ENCODE results near the gene SLC19A2. TPM values are rescaled to one million over a fixed set of nuclear protein-coding genes. Genes with fewer than 3 reads are reported as not detected.

The SLC19A2 gene
- total and polyA plus RNA-seq, 5 donors, result 11.2 to 26.5 (median 16.6) TPM

DNA sequence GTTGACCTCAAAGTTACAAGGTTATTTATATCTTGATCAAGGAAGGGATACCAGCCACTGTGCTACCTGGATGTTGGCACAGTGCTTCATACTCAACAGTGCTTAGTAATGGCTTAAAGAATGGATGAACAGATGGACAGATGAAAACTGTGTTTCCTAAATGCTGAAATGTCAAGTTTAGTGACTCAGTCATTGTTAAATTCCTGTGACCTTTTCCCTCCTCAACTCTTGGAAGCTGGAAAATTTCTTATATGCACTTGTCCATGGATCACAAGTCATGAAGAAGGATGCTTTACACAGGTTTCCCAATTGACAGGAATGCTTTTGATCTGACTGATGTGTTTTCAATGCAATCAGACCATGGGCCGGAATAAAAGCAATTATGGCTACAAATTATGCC is 39.6 kb upstream of the SLC19A2 start:
- peaks cover 2% of the 10 kb centered on the region for H3K4me1 ChIP-seq (ENCODE audit: control insufficient read depth, insufficient read depth, low read length)
- DNase-seq, result no peak
- WGBS, result 94% methylated on average over 1 of the region's 1 CpG
- intact Hi-C loops (cut with DNase I), result no loop called here
- no peak overlapping the region for H3K4me3 ChIP-seq (ENCODE audit: low read length)
- H3K27me3 ChIP-seq (ENCODE audit: control insufficient read depth, insufficient read depth), result no peaks in the 10 kb centered on the region
- H3K9me3 ChIP-seq (ENCODE audit: control insufficient read depth, low read length), result no peaks in the 10 kb centered on the region
- ATAC-seq, result no peak
- no peak overlapping the region for H3K27ac ChIP-seq (ENCODE audit: low read length)

DNA sequence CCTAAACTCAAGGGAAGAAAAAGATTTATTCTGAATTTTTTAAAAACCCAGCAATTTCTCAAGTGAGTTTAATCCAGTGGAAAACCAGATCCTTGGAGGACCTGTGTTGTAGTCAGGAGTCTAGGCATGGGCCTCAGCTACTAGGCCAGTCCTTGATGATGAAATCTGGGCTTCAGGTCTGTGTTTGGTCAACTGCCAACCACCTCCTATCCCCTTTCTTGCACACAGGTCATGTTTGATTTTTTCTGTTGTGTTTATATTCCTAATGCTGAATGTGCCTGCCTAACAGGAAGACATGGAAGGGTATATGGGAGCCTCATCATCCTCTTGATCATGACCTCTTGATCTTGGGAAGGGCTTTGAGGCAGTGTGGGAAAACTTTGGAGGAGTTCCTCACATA is 38.2 kb upstream of the SLC19A2 start:
- Histone ChIP-seq H3K4me1 (ENCODE audit: control insufficient read depth, insufficient read depth, low read length) (peaks cover 2% of the 10 kb centered on the region), H3K27me3 (ENCODE audit: control insufficient read depth, insufficient read depth) (no peaks in the 10 kb centered on the region), H3K4me3 (ENCODE audit: low read length) (no peak overlapping the region), H3K9me3 (ENCODE audit: control insufficient read depth, low read length) (no peaks in the 10 kb centered on the region), H3K27ac (ENCODE audit: low read length) (no peak overlapping the region)
- intact Hi-C loops (cut with DNase I), result no loop called here
- DNase-seq (no peak), ATAC-seq (no peak)

DNA sequence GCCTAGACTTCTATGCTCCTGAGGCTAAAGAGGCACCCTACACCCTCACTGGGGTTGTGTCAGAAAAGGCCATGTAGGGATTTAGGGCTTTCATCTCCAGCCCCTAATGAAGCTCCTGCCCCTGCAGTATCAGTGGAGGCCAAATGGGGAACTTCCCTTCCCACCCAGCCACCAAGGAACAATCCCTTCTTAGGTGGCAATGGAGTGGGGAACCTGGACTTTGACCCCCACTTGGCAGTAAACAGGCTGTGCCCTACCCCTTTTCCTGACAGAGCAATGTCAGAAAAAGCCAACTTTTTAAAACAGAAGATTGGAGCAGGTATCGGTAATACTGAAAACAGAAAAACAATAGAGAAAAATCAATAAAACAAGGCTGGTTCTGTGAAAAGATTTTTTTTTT is 35.5 kb upstream of the SLC19A2 start:
- H3K9me3 ChIP-seq (ENCODE audit: control insufficient read depth, low read length), result no peaks in the 10 kb centered on the region
- no peak for ATAC-seq
- H3K4me1 ChIP-seq (ENCODE audit: control insufficient read depth, insufficient read depth, low read length), result no peaks in the 10 kb centered on the region
- no peak overlapping the region for H3K4me3 ChIP-seq (ENCODE audit: low read length)
- H3K27me3 ChIP-seq (ENCODE audit: control insufficient read depth, insufficient read depth), result no peaks in the 10 kb centered on the region
- H3K27ac ChIP-seq (ENCODE audit: low read length), result no peak overlapping the region
- 98% methylated on average over 1 of the region's 1 CpG for WGBS
- intact Hi-C loops (cut with DNase I), result no loop called here
- no peak for DNase-seq

DNA sequence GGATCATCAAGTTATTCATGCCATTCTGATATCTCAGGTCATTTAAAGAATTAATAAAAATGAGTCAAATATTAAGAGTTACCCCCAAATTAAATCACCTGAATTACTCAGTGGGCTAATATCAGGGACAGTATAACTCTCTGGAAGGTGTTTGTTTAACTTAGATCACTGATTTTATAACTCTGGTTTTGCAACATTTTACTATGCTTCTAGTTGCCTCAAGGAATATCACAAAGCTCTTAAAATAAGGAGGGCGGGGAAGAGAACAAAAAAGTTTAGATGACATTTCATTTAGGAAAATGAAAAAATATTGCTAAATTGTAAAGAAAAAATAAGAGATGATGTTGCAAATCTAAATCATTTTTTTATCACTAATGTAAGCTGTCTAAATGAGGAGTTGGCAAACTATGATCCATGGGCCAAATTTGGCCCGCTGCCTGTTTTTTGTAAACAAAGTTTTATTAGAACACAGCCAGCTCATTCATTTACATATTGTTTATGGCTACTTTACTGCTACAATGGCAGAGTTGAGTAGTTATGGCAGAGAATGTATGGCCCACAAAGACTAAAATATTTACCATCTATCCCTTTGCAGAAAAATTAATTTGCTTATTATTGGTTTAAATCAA is 31.9 kb upstream of the SLC19A2 start:
- Histone ChIP-seq H3K4me3 (ENCODE audit: low read length) (no peak overlapping the region), H3K27me3 (ENCODE audit: control insufficient read depth, insufficient read depth) (no peaks in the 10 kb centered on the region), H3K9me3 (ENCODE audit: control insufficient read depth, low read length) (no peaks in the 10 kb centered on the region), H3K4me1 (ENCODE audit: control insufficient read depth, insufficient read depth, low read length) (peaks cover 2% of the 10 kb centered on the region), H3K27ac (ENCODE audit: low read length) (no peak overlapping the region)
- intact Hi-C loops (cut with DNase I), result no loop called here
- ATAC-seq (no peak), DNase-seq (no peak)
- WGBS, result 94% methylated on average over 2 of the region's 2 CpGs

DNA sequence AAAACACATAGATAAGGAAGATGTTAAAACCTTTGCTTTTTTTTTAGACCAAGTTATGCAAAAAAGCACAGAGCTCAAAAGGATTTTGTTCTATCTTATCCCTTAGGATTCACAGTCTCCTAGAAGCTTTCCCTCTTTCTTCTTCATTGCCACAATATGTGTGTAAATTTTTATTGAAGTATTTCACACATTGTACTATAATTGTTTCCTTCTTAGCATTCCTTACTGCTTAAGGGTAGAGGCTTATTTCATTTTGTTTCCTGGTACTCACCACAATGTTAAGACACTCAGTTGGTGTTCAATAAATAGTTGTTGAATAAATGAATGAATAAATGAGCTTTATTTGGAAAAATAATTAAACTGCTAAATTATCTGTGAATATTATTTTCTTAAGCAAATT is 29.9 kb upstream of the SLC19A2 start:
- H3K9me3 ChIP-seq (ENCODE audit: control insufficient read depth, low read length), result no peaks in the 10 kb centered on the region
- no peak for ATAC-seq
- H3K27me3 ChIP-seq (ENCODE audit: control insufficient read depth, insufficient read depth), result no peaks in the 10 kb centered on the region
- H3K4me3 ChIP-seq (ENCODE audit: low read length), result no peak overlapping the region
- H3K27ac ChIP-seq (ENCODE audit: low read length), result no peak overlapping the region
- peaks cover 2% of the 10 kb centered on the region for H3K4me1 ChIP-seq (ENCODE audit: control insufficient read depth, insufficient read depth, low read length)
- no peak for DNase-seq
- intact Hi-C loops (cut with DNase I), result no loop called here

DNA sequence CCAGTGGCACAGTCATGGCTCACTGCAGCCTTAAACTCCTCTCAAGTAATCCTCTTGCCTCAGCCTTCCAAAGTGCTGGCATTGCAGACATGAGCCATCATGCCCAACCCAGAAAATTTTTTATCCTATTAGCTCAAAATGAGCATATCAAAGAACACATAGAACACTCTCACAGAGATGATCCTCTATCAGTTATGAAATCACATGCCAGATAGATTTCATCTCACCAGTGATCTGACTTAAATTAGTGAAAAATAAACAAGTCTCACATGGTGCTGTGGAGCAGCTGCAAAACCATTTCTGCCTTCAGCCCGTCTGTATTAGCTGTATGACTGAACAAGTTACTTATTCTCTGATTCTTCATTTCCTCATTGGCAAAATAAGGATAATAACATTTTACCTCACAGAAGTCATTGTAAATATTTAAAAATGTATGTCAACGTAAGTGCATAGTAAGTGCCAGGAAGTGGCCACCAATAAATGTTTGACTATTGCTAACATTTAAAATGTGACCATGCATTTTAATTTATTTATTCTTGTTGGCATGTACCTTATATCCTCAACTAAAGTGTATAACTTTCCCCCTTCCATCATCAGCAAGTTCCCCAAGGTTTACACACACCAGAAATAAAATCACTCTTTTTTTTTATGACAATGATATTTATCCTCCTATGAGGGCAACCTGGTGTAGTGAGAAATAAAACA is 29.0 kb upstream of the SLC19A2 start:
- no peaks in the 10 kb centered on the region for H3K9me3 ChIP-seq (ENCODE audit: control insufficient read depth, low read length)
- WGBS, result 76% methylated on average over 2 of the region's 2 CpGs
- peaks cover 2% of the 10 kb centered on the region for H3K4me1 ChIP-seq (ENCODE audit: control insufficient read depth, insufficient read depth, low read length)
- no peaks in the 10 kb centered on the region for H3K27me3 ChIP-seq (ENCODE audit: control insufficient read depth, insufficient read depth)
- ATAC-seq, result no peak
- H3K27ac ChIP-seq (ENCODE audit: low read length), result no peak overlapping the region
- DNase-seq, result no peak
- no peak overlapping the region for H3K4me3 ChIP-seq (ENCODE audit: low read length)
- intact Hi-C loops (cut with DNase I), result no loop called here

DNA sequence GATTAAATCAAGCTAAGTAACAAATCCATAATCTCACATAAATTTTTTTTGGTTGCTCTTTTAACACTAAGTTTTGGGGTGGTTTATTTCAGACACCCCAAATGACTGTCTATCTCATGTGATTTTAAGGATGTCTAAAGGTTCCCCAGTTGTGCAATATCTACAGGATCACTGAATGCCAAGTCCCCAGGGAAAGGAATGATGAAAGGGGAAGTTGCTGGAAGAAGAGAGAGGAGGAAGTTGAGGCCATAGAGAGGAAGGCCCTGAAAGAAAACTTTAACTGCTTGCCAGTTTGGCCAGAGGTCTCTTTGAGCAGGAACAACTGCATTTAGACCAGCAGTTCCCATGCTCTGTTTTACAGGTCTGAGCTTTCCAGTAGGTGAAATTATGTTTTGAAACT is 27.5 kb upstream of the SLC19A2 start:
- DNase-seq (no peak), ATAC-seq (peak; percentile 39 to 50)
- no peaks in the 10 kb centered on the region for H3K9me3 ChIP-seq (ENCODE audit: control insufficient read depth, low read length)
- no peaks in the 10 kb centered on the region for H3K27me3 ChIP-seq (ENCODE audit: control insufficient read depth, insufficient read depth)
- H3K4me3 ChIP-seq (ENCODE audit: low read length), result no peak overlapping the region
- intact Hi-C loops (cut with DNase I), result no loop called here
- H3K27ac ChIP-seq (ENCODE audit: low read length), result peak overlapping the region; percentile 17
- peaks cover 2% of the 10 kb centered on the region for H3K4me1 ChIP-seq (ENCODE audit: control insufficient read depth, insufficient read depth, low read length)

DNA sequence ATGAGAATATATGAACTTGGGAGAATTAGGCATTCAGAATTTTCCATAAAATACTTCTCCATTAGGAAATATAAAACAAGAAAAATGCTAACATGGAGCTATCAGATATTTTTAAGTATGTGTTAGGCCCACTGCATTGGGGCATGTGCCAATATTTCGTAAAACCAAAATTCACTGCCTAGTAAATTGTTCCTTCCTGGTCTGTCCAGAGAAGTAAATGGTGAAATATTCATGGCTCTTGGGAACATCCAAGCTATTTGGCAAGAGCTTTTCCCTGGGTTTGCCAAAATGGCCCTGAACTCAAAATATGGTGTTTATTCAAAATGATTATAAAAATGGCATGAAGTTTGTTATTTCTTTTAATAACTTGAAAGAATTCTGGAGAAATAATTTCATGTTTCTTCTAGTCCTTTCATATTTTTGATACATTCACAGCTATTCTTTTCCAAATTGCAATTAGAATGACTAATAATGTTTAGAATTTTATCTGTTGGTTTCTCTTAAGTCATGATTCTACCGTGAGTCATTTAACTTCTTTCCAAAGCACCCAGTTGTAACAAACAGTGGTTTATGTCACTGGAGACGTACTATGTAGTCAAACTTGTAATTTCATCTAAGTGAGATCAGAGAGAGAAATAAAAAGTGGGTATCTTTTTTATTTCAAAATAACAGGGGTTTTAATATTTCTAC is 25.7 kb upstream of the SLC19A2 start:
- peak; percentile 84 to 91 for ATAC-seq
- Histone ChIP-seq H3K27me3 (ENCODE audit: control insufficient read depth, insufficient read depth) (no peaks in the 10 kb centered on the region), H3K4me1 (ENCODE audit: control insufficient read depth, insufficient read depth, low read length) (peaks cover 2% of the 10 kb centered on the region), H3K27ac (ENCODE audit: low read length) (no peak overlapping the region), H3K9me3 (ENCODE audit: control insufficient read depth, low read length) (no peaks in the 10 kb centered on the region), H3K4me3 (ENCODE audit: low read length) (no peak overlapping the region)
- intact Hi-C loops (cut with DNase I), result no loop called here
- 54% methylated on average over 3 of the region's 3 CpGs for WGBS
- DNase-seq, result peak; percentile 21 to 47 (median 22)

DNA sequence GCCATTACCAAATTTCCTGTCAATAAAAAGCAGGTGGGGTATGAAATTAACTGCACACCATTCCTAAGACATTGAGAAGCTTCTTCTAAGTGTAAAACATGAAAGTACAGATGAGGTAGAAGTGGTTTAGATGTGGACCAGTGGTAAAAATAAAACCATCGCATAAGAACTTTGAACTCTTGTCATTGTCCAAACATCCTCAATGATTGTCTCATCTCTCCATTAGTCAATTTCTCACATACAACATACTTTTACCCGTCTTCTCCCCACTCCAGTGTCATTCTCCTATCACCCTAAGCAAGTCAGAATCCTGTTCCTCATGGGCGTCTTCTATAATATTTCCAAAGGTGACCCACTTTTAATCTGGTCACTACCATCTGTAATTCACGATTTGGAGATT is 24.3 kb upstream of the SLC19A2 start:
- intact Hi-C loops (cut with DNase I), result no loop called here
- Histone ChIP-seq H3K4me1 (ENCODE audit: control insufficient read depth, insufficient read depth, low read length) (peaks cover 2% of the 10 kb centered on the region), H3K4me3 (ENCODE audit: low read length) (no peak overlapping the region), H3K9me3 (ENCODE audit: control insufficient read depth, low read length) (no peaks in the 10 kb centered on the region), H3K27me3 (ENCODE audit: control insufficient read depth, insufficient read depth) (no peaks in the 10 kb centered on the region), H3K27ac (ENCODE audit: low read length) (no peak overlapping the region)
- no peak for DNase-seq
- 77% methylated on average over 4 of the region's 4 CpGs for WGBS
- ATAC-seq, result no peak

DNA sequence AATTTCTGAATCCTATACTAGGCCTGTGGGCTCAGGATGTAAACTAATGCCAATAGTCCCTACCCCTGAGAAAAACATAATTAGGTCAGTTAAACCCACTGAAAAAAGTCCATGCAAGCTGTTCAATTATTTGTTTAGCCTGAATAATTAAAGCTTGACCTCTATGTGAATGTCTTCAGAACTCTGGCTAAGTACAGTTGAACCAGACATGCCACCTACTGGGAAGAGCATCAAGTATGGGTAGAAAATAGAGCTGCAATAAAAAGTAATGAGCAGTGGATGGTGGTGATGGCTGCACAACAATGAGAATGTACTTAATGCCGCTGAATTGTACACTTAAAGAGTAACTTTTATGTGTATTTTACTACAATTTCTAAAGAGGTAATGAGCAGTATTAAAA is 23.6 kb upstream of the SLC19A2 start:
- peaks cover 2% of the 10 kb centered on the region for H3K4me1 ChIP-seq (ENCODE audit: control insufficient read depth, insufficient read depth, low read length)
- intact Hi-C loops (cut with DNase I), result no loop called here
- DNase-seq (no peak), ATAC-seq (peak; percentile 50 to 65)
- H3K27me3 ChIP-seq (ENCODE audit: control insufficient read depth, insufficient read depth), result no peaks in the 10 kb centered on the region
- no peaks in the 10 kb centered on the region for H3K9me3 ChIP-seq (ENCODE audit: control insufficient read depth, low read length)
- H3K27ac ChIP-seq (ENCODE audit: low read length), result no peak overlapping the region
- H3K4me3 ChIP-seq (ENCODE audit: low read length), result no peak overlapping the region
- 96% methylated on average over 1 of the region's 1 CpG for WGBS

DNA sequence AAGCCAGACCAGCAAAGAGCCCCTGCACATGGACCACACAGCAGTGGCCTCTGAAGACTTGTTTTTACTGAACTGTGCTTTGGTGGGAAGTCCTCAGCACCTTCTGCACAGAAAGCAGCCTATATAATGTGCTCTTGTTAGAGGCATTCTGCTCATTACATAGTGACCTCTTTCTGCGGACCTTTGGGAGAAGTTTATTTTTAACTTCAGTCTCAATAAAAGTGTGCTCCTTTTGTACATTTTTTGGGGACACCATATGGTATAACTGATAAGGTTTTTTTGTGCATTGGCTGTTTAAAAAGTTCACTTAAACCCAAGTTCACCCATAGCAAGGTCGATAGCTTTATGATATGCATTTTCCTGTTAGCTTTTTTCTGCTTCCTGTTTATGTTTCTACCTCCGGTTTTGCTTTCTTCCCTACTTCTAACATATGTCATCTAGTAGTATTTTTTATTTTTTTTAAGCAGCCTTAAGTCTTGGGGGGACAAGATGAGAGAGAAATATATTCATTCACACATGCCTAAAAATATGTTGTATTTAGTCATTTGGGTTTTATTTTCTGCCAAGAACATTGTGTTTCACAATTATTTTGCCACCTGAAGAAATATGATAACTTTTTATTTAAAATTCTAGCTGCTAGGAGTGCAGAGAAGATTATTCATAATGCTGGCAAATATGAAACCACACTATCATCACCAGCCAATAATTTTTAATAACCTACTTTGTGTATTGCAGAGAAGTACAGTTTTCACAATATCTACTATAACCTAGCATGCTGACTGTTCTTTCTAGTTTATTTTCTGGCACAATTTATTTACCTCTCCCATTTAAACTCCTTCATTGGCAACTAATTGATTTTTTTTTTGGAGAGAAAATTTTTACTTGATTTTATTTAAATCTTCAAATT is 22.9 kb upstream of the SLC19A2 start:
- H3K27ac ChIP-seq (ENCODE audit: low read length), result no peak overlapping the region
- no peaks in the 10 kb centered on the region for H3K9me3 ChIP-seq (ENCODE audit: control insufficient read depth, low read length)
- no peak overlapping the region for H3K4me3 ChIP-seq (ENCODE audit: low read length)
- DNase-seq (no peak), ATAC-seq (no peak)
- peaks cover 2% of the 10 kb centered on the region for H3K4me1 ChIP-seq (ENCODE audit: control insufficient read depth, insufficient read depth, low read length)
- no peaks in the 10 kb centered on the region for H3K27me3 ChIP-seq (ENCODE audit: control insufficient read depth, insufficient read depth)
- WGBS, result 32% methylated on average over 3 of the region's 3 CpGs
- intact Hi-C loops (cut with DNase I), result no loop called here
